Inflammatory macrophage treated with lipopolysaccharide for 4 hours (primary cell): Measurements from ENCODE around the gene NRIP1.

Experiments
- DNase-seq: peaks from one replicate; pipeline ENCODE4 v3.0.0-alpha.2; 2020

Gene NRIP1

DNA sequence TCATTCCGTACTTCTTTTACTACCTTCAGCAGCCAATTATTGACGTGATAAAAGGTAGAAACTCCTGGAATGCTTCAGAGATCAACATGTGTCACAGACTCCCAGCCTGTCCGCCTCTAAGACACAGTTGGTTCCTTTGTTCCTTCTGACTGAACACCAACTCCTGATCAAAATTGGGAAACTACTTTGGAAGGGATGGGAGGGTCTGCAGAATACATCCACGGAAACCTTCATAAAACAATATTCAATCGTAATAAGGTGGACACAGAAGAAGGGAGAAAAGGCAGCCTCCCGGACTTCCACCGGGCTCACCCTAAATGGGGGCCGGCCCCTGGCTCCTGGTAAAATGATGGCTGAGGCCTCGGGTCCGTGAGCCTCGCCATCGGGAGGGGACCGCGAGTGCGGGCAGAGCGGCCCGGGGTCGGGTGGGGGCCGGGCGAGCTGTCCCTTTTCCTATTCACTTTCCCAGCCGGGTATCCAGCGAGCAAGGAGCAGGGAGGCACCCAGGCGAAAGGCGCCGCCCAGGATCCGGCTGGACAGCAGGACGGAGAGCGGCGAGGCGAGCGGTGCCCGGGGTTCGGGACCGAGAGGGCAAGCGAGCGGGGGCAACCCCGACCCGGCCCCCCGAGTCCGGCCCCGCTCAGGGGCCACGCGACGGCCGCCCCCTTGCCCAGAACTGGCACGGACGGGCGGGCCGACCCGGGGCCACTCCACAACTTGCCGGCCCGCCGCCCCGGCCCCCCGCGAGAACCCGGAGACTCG is 805 bp downstream of the NRIP1 start:
- DNase-seq, result peak; percentile 27

DNA sequence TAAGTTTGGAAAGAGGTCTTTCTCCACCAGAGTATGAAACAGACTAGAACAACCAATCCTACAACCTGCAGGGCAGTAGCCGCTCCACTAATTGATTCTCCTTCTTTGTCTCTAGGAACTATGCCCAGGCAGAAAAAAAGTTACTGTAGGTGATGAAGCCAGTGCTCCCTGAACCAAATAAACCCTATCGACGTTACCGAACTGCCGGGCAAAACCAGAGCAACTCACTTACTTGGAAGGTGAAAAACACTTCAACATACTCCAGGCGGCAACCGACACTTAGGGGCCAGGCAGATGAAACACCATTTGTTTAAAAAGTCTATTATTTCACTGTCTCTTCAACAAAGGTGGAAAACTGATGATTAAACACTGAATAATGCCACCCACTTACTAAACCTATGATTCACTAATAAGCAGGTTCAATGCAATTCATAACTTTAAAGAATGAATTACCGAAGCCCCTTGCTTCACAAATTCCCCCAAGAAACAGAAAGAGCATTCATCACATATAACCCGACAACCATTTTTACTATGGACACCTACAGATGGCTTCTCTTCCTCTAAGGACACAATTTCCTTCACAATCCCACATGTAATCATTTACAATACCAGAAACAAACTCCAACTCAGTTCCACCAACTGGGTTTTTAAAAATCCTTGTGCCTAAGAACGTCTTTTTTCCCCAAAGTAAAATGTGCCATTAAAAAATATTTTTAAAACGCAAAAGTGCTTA is 1.6 kb downstream of the NRIP1 start:
- DNase-seq, result peak; percentile 26

DNA sequence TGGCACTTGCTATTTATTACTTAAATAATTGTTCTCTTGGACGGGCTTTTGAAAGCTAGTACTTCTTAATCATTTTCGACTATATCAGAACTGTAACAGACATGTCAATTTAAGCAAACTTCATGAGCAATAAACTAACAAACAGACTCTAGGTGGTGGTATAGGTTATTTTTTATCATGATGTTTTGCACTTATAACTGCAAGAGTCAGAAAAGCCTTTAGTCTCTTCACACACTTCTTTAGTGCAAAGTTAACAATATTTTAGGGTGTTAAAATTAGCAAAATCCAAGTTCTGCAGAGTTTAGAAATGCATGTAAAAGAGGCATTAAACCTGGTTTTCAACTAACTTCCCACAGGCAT is 2.2 kb downstream of the NRIP1 start:
- DNase-seq, result peak; percentile 38

GRCh38 chr21:15061747-15062605 is 2.8 kb downstream of the NRIP1 start:
- no peak for DNase-seq

DNA sequence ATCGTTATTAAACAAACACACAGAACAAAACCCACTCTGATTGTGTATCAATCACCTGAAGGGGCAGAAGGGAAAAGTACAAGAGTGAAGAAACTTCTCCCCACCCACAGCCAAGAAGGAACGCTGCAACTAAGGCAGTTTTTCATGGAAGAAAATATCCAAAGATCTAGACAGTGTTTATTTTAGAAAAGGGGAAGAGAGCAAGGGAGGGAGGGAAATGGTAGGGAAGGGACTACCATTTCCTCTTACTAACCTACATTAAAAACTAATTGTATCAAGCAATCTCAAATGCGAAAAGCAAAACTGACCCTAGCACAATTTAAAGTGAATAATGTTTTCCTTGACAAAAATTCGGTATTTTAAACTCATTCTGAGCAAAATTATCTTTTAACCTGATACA is 3.5 kb downstream of the NRIP1 start:
- peak; percentile 29 for DNase-seq

DNA sequence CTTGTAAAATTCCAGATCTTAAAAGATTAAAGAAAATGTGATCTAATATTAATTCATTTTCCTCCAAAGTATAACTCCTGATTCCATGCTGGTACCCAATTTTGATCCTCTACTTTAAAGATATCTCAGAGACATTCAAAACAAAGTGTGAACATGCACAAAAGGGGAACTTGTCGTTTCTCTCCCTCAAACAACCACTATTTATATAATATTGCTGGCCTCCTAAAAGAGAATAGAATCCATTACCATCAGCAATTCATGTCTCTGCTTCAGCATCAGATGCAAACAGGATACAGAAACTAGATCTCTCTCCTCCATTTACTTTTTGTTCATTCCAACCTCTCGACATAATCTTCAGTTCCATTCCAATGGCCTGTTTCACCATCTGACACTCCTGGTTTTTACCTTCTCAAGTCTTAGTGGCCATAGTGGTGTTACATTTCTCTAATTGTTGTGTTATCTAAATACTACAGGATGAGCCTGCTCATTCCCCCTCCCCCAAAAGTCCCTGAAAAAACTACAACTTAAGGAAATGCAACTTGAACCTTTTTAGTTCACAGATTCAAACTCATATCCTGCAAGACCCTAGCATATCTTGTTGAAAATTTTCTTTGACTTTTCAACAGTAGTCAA is 4.1 kb downstream of the NRIP1 start:
- DNase-seq, result no peak

DNA sequence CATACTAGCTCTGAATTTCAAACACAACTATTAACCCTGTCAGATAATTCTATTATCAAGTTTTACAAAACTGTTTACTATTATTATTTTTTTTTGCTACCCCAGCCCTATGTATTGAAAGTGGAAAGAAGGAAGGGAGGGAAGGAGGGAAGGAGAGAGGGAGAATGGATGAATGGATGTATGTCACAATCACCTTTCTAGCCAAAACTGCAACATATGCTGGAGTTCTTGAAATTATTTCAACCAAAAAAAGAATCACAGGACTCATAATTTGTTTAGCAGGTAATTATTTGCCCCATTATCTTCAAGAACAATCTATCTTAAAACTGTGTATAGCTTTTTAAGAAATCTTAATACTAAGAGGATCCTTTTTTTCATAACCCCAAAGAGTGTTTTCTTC is 5.4 kb downstream of the NRIP1 start:
- no peak for DNase-seq

DNA sequence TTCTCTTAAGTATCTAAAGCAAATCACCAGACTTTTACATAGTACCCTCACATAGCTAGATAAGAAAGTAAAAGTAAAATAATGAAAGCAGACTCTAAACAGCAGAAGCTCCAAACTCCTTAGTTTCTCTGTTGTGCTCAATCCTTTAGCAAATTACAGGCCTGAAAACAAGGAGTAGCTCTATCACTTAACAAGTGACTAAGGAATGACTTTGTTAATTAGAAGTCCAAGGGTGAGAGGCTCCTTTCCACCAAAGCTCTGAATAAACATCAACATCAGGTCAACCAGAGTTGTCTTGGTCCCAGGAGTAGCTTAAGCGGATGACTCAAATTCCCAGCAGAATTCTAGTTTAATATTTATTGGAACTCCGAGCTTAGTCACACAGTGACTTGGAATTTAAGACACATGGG is 5.9 kb downstream of the NRIP1 start:
- peak; percentile 43 for DNase-seq

DNA sequence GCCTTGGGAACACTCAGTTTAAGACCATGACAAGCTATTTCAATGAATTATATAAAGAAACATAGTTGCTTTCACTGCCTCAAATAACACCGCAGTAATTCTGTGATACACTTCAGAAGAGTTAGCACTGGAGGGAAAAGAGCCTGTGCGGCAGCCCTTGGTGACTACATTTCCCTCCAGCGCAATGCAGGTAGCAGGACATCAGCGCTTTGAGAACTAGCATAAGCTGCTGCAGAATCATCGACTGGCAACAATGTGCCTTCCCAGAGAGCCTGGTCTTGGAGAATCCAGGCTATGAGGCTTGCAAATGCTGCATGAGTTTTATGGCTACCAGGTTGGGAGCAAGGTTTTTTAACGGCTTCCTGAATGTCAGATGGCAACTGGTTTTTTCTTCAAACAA is 7.5 kb downstream of the NRIP1 start:
- DNase-seq, result no peak

DNA sequence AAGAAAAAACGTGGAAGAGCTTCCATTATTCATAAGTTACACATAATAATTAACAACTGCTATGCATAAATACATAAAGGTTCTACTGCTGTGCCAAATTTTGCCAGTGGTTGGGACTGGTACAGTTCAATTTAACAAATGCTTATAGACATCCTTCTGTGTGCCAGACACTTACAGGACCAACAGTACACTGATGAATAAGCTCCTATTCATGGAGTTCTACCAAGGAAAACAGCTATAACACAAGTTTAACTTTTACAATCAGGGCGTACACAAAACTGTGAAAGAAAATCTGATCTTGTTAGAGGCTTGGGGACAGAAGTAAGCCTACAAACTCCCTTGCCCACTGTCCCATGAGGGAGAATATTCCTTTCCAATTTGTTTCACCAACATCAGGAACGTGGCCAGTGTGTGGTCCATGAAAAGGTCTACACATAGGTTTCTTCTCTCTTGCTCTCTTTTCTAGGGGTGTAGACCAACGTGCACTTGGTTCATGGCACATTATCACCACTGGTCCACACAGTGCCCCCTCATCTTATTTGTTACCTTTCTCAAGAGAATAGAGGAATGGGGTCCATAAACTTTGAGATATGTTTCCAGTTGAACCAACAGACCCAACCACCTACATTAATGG is 10.1 kb downstream of the NRIP1 start:
- no peak for DNase-seq

DNA sequence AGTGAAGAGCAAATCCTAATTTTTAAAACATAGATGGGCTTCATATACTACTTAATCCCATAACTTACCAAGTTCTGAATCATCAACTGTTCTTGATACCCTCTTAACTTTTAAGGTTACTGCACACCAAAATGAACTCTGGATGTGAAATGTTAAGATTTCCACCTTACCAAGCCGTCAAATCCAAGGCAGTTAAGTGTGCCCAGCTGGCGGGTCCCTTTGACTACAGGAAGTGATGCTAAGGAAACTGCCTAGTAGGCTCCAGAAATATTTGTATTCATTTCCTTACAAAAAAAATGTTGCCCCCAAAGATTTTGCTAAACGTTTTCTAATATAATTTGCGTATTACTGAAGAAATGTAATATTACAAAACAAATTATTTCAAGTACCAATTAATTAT is 10.7 kb downstream of the NRIP1 start:
- no peak for DNase-seq

- DNase-seq, result no peak
Measured at GRCh38 chr21:15053500-15053899, 11.3 kb downstream of the NRIP1 start.

GRCh38 chr21:15052459-15052763 is 12.4 kb downstream of the NRIP1 start:
- no peak for DNase-seq

- peak; percentile 65 for DNase-seq
Measured at GRCh38 chr21:15051644-15052458, 12.9 kb downstream of the NRIP1 start.

DNA sequence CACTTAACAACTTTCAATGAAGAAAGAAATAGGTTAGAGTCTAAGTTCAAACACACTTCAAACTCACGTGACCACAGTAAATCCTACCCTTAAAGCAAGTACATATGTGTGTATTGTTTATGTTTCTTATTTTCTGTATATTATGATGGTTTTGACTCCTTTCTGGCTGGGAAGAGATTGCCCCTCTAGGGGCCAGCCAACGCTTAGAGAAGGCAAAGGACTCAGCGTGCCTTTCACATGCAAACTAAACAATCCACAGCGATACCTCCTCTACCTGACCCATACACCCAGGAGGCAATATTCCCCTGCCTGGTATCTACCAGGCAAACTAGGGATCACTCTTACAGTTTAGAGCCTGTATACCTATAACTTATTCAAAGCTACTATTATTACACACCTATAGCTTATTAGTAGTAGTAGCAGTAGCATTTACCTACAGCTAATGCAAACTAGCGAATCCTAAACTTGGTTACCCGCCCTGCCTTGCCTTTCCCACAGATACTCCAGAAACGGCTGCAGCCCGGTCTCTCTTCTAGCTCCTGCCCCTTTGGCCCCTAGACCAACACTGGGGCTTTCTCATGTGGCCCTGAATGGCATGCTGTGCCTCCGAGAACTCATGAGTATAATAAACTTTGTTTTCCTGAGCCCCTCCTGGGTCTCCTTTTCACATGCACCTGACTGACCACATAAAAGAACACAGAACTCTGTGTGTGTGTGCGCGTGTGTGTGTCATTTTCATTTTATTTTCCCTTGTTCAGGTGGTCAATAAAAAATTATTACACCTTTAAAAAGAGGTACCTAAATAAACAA is 14.0 kb downstream of the NRIP1 start:
- no peak for DNase-seq

GRCh38 chr21:15045017-15045416 is 19.8 kb downstream of the NRIP1 start:
- DNase-seq, result no peak

DNA sequence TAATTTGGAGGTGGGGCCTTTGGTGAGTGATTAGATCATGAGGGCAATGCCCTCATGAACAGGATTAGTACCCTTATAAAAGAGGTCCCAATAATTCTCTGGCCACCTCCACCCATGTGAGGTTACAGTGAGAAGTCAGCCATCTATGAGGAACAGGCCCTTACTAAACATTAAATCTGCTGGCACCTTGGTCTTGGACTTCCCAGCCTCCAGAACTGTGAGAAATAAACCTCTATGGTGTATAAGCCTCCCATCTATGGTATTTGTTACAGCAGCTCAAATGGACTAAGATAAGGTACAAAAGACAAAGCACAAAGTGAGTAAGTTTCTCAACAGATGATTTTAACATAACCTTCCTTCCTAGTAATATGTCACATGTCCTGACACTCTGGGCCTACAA is 22.3 kb downstream of the NRIP1 start:
- no peak for DNase-seq

- no peak for DNase-seq
Measured at GRCh38 chr21:15039607-15040299, 25.0 kb downstream of the NRIP1 start.

- DNase-seq, result no peak
Measured at GRCh38 chr21:15037900-15038293, 26.9 kb downstream of the NRIP1 start.

DNA sequence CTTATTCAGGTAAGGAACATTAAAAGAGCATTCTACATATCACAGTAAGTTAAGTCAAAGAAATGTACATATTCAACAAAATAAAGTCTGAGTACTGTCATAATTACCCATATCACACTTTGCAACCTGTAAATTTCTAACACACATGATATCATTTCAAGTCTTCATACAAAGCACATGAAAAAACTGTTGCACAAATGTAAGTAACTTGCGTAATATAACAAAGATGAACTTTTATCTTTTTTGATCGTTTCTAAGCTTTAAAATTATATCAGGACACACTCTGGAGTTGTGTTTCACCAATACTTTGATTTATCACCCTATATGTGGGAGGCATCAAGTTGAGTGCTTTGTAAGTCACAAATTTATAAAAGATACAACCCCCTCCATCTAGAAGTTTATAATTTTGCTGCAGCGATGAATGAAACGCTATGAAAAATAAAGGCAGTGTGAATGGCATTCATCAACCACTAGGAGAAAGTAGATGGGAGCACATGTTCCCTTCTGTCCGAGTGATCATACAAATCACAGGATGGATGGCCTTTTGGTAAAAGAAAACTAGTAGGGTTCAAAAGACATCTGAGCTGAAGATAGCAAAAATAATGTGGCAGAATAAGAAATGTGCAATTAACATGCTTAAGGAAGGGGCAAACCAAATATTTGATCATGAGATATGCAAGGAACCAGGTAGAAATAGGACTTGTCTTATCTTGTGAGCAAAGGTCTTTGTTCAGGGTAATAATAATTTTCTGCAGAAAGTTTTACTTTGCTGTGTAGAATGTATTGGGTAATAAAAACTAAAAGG is 27.5 kb downstream of the NRIP1 start:
- no peak for DNase-seq
